Measurements from ENCODE around the gene PRKCE.

DNA sequence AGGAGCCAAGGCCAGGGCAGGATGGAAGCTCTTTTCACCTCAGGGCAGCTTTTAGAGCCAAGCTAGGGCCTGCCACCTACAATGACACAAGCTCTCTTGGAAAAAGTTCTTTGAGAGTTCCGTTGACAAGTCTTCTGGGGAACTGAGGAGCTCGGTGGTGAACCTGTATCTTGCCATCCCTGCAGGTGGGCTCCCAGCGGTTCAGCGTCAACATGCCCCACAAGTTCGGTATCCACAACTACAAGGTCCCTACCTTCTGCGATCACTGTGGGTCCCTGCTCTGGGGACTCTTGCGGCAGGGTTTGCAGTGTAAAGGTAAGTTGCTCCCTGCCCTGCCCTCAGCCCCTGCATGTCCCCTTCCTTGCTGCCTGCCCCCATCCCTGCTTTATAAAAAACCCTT is 332.9 kb downstream of the PRKCE start:
- no peak for TF ChIP-seq CTCF (conservative IDR thresholded peaks at IDR 0.05 in 1 of 2, IDR thresholded peaks at IDR 0.05 in 1 of 2; ENCODE audit: low read depth in 1 of 2, low read length in 2 of 2)
- TF ChIP-seq EZH2 (IDR thresholded peaks at IDR 0.05; ENCODE audit: low read length, missing control alignments) = no peak

Measured in fibroblast of lung (primary cell).